HG02885 (cell line): Measurements from ENCODE around the gene MAP3K19.
A peak's percentile ranks its signal among the peaks of the same experiment; 100 is the strongest.
"Not testable (repeated sequence)": the region's sequence is repeated elsewhere in the genome, so short reads cannot be mapped to it uniquely, and the experiment has no call there.

Experiments used
- ATAC-seq: cut with Tn5 transposase; IDR thresholded peaks from one replicate; pipeline ENCODE4 v1.9.1; 2021; ENCODE audit warnings: mild to moderate bottlenecking; ENCODE audit not compliant: unreplicated experiment, poor library complexity

Gene MAP3K19

GRCh38 chr2:135052042-135052876 lies 5.0 kb upstream of the MAP3K19 start, which contains the start of gene RAB3GAP1:
Gene RAB3GAP1 (plus strand): TSS chr2:135052292. CDS start chr2:135052308, 16 bp downstream.
- ATAC-seq, result peak; percentile 81

DNA sequence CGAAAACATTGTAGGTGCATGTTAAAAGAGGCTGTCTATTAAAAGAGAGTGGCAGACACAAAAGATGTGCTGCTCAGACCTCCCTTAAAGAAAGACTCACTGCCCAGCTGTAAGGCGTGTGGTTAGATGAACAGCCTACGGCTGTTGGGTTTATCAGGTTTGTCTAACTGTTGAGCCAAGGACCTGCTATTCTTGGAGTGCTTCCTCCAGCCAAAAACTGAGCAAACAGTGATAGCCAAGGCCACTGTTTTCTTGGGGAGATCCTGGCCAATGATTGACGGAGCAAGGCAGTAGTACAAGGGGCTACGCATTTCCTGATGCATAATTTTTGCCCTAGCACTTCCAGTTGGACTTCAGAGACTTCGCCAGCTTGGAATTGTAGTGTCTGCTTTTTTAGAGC lies 3.4 kb upstream of the MAP3K19 start:
- ATAC-seq, result no peak

GRCh38 chr2:135050132-135050531 lies 2.9 kb upstream of the MAP3K19 start:
- ATAC-seq, result no peak

DNA sequence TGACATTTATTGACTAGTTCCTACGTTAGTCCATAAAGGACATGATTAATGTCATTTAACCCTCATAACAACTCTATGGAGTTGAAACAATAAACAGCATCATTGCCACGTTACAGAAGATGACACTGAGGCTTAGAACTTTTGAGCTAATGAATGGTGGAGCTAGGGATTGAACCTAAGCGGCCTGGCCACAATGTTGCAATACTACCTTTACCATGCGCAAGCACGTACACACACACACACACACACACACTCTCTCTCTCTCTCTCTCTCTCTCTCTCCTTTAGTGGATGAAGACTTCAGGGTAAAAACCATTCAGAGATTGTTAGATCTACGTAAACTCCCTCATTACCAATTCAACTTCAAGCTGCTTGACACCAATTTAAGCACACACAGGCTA lies 875 bp upstream of the MAP3K19 start:
- no peak for ATAC-seq

GRCh38 chr2:135043345-135043744 lies 3.9 kb downstream of the MAP3K19 start:
- no peak for ATAC-seq

GRCh38 chr2:135037831-135038230 lies 9.4 kb downstream of the MAP3K19 start:
- no peak for ATAC-seq

GRCh38 chr2:135033216-135033615 lies 14.0 kb downstream of the MAP3K19 start:
- ATAC-seq, result not testable (repeated sequence)

GRCh38 chr2:135030826-135031225 lies 16.4 kb downstream of the MAP3K19 start:
- no peak for ATAC-seq

GRCh38 chr2:135029481-135030134 lies 17.6 kb downstream of the MAP3K19 start:
- no peak for ATAC-seq

- no peak for ATAC-seq
Observed at GRCh38 chr2:135023886-135024485, 23.3 kb downstream of the MAP3K19 start.

DNA sequence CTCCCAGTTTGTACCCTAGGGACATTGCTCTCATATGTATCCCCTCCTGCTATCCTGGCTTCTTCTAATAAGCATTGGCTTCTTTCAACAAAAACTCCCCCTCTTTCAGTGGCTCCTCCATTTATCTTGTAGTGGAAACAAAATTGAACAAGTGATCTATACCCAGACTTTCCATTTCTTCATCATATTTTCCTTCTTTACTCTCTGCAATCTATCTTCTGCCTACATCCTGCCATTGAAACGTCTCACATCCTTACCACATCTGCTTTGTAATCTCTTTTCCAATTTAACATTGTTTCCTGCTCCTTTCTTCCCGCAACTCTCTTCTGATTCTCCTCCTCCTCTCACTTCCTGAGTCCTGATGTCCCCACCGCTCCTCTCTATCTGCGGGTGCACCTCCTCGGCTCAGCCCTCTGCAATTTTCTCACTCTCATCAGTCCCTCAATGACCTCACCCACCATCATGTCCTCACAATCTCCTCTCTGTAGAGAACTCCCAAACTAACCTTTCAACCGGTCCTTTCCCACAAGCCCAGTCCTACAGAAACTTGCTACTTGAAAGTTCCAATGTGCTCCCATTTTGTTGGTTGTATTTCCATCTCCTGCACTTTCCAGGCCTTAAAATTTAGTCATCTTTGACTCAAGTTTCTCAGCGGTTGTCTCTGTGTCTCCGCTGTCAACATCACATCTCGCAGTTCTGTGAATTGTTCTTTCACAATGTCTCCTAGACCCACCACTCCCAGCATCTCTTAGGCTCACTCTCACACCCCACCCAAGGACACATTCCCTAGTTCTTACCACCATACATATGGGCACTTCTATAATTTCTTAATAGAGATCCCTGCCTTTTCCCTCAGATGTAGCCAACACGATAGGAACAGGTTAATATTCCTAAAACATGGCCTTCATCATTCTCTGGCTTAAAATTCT lies 24.0 kb downstream of the MAP3K19 start:
- ATAC-seq, result no peak

DNA sequence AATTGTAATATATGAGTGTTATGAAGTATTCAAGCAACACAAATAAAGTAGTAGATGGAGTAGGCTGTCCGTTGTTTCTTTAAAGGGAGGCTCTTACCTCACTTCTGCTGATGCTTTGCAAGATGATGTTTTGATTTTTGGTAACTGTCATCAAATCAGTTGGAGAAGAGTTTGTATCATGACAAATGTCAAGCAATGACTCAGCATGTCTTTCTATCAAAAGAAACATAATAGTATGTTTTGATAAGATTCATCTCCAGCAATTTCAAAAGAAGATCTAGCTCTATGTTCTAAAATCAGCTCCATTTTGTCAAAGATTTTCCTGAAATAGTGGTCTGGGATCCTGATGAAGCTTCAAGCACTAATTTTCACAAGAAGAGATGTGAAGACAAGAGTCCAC lies 25.6 kb downstream of the MAP3K19 start:
- no peak for ATAC-seq

DNA sequence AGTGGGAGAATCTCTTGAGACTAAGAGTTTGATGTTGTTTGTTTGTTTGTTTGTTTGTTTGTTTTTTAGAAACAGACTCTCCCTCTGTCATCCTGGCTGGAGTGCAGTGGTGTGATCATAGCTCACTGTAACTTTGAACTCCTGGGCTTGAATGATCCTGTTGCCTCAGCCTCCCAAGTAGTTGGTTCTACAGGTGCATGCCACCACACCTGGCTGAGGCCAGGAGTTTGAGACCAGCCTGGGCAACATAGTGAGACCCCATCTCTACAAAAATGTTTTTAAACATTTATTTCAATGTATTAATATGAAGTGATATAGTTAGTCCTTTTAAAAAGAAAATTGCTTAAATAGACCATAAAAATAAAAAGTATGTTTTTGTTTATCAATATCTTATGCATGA lies 35.6 kb downstream of the MAP3K19 start:
- no peak for ATAC-seq

DNA sequence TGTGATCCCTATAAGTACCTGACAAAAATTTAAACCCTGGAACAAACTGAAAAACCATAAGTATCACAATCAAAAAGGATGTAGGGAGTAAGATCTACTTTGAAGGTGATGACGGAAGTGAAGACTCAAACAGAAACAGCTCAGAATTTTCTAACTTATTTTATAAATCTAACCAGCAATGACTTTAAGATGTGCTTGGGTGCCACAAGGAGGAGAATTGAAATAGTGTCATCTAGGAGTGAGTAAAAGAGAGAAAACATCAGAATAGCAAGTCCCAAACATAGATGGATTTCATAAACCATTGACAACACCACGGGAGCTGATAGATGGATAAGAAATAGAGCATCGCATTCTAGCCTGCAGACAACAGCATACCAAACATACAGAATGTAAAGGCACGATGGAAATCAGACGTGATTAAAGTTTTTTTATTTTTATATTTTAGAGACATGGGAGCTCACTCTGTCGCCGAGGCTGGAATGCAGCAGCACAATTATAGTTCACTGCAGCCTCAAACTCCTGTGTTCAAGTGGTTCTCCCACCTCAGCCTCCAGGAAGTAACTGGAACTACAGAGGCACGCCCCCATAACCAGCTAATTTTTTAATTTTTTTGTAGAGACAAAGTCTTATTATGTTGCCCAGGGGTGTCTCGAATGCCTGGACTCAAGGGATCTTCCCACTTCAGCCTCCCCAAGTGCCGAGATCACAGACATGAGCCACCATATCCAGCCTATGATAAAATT lies 36.9 kb downstream of the MAP3K19 start:
- no peak for ATAC-seq

- ATAC-seq, result no peak
Observed at GRCh38 chr2:135009339-135009738, 37.9 kb downstream of the MAP3K19 start.

DNA sequence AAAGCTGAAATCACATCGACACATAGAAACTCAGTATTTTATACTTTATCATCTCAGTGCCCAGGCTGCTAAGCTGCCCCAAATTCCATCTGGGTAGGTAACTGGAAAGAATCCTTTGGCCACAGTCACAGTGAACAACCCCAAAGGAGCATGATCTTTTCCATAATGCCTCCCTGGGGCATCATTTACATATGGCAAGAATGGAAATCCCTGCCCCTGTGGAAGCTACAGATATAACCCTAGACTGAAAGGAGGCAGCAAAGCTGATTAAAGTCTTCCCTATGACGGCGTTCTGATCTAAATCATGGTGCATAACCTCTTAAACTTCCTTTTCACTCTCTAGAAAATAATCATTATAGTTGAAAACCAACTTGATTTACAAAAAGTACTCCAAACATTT lies 41.5 kb downstream of the MAP3K19 start:
- ATAC-seq, result no peak

DNA sequence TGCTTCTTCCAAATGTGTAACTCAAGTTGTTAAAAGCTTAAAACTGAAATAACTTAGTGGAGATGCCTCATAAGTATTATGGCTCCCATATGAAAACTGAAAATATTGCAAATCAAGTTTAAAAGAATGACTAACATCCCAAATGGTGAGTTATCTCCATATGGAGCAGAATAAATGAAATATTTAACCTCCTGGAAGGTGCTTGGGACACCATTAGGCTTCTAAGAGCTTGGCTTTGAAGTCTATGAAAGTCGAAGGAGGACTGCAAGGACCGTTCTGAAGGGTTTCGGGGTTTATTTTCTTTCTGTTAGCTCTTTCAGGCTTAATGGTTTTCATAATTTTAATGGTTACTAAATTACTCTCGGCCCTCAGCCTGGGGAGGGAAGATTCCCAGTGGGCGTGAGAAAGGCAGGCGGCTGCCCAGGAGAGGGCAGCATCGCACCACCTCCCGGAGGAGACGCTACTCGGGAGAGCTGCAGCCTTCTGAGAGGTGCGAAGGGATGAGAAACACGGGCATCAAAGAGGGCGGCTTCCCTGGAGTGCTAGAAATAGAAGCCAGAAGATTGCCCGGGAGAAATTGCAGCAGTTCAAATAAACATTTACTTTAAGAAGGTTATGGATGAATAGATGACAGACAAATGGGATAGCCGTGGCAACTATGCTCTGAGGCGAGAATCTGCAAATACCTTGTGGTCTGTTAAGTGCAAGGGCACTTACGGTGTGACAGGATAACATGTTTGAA lies 43.1 kb downstream of the MAP3K19 start:
- peak; percentile 87 for ATAC-seq

GRCh38 chr2:135002836-135003235 lies 44.4 kb downstream of the MAP3K19 start:
- ATAC-seq, result no peak

GRCh38 chr2:134999521-134999920 lies 47.7 kb downstream of the MAP3K19 start:
- no peak for ATAC-seq
